WERI-Rb-1 (cell line): Measurements from ENCODE around the gene ASZ1.
"Not testable (repeated sequence)": the region's sequence is repeated elsewhere in the genome, so short reads cannot be mapped to it uniquely, and the experiment has no call there.

Experiments
- DNase-seq: peaks from one replicate; pipeline ENCODE4 v3.0.0-alpha.2; 2020
- H3K27ac ChIP-seq: fragments of 250-450 bp; sonication (Bioruptor Pico); 2 replicates; pipeline ENCODE4 v1.5.1; 2020; ENCODE audit warnings: mild to moderate bottlenecking, moderate library complexity
- H3K27me3 ChIP-seq: fragments of 250-450 bp; sonication (Bioruptor Pico); 2 replicates; pipeline ENCODE4 v1.5.1; 2021; ENCODE audit warnings: mild to moderate bottlenecking, low read depth, moderate library complexity; ENCODE audit not compliant: insufficient read depth, severe bottlenecking
- H3K36me3 ChIP-seq: fragments of 250-450 bp; sonication (Bioruptor Pico); 2 replicates; pipeline ENCODE4 v1.5.1; 2020; ENCODE audit warnings: mild to moderate bottlenecking, moderate library complexity
- H3K4me3 ChIP-seq: 2 replicates; pipeline ENCODE4 v1.5.1; 2011; ENCODE audit warnings: low read depth, mild to moderate bottlenecking, control low read depth, low read length
- H3K9me3 ChIP-seq: fragments of 250-450 bp; sonication (Bioruptor Pico); 2 replicates; pipeline ENCODE4 v1.5.1; 2021; ENCODE audit warnings: mild to moderate bottlenecking, moderate library complexity; ENCODE audit not compliant: severe bottlenecking
- TF ChIP-seq, protein P1 (sequence below): IDR thresholded peaks from 2 replicates; pipeline ENCODE4 v1.5.1; 2011; ENCODE audit warnings: low read depth, mild to moderate bottlenecking, control low read depth, inconsistent platforms, low read length

ASZ1 gene

GRCh38 chr7:117435475-117436043 lies 8.3 kb upstream of the ASZ1 start:
- no peaks in the 10 kb centered on the region for H3K9me3 ChIP-seq
- H3K27ac ChIP-seq: no peak overlapping the region
- no peaks in the 10 kb centered on the region for H3K36me3 ChIP-seq
- DNase-seq: no peak
- H3K4me3 ChIP-seq: no peak overlapping the region
- peaks cover 16% of the 10 kb centered on the region for H3K27me3 ChIP-seq
- TF ChIP-seq, protein P1, sequence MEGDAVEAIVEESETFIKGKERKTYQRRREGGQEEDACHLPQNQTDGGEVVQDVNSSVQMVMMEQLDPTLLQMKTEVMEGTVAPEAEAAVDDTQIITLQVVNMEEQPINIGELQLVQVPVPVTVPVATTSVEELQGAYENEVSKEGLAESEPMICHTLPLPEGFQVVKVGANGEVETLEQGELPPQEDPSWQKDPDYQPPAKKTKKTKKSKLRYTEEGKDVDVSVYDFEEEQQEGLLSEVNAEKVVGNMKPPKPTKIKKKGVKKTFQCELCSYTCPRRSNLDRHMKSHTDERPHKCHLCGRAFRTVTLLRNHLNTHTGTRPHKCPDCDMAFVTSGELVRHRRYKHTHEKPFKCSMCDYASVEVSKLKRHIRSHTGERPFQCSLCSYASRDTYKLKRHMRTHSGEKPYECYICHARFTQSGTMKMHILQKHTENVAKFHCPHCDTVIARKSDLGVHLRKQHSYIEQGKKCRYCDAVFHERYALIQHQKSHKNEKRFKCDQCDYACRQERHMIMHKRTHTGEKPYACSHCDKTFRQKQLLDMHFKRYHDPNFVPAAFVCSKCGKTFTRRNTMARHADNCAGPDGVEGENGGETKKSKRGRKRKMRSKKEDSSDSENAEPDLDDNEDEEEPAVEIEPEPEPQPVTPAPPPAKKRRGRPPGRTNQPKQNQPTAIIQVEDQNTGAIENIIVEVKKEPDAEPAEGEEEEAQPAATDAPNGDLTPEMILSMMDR: no peak

DNA sequence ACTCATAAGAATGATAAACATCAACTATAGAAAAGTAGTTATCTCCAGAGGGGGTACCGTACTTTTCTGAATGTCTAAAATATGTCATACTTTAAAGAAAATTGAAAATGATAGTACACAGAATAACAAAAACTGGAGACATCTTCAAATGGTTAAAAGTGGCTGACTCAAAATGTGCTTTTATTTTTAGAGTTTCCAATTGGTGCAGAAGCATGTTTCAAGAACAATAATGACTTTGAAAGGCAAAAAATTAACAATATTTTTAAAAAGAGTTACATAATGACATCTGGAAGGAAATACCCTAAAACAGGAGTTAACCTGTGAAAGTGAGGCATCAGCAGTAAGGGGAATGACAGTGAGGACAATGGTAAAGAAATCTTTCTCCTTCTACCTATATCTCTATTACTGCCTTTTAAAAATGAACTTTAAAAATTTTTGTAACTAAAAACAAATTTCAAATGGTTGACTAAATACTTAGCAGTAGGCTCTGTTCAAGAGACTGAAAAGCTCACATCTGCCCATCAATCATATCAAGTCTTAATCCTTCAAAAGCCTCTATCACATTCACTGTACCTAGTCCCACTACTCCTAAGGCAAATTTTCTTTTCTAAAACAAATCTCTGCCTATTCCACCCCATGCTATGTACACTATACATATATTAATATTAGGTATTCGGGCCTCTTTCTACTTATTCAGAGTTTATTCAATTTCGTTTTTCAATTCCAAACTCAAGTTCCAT lies 3.0 kb downstream of the ASZ1 start:
- no peak for DNase-seq
- TF ChIP-seq, protein P1: no peak
- H3K27me3 ChIP-seq: peaks cover 41% of the 10 kb centered on the region
- no peaks in the 10 kb centered on the region for H3K36me3 ChIP-seq
- no peaks in the 10 kb centered on the region for H3K9me3 ChIP-seq
- H3K4me3 ChIP-seq: no peak overlapping the region
- no peak overlapping the region for H3K27ac ChIP-seq

- not testable (repeated sequence) for H3K27ac ChIP-seq, H3K27me3 ChIP-seq, H3K9me3 ChIP-seq, H3K4me3 ChIP-seq, H3K36me3 ChIP-seq, DNase-seq
Observed at GRCh38 chr7:117414591-117414990, 12.7 kb downstream of the ASZ1 start.

- Histone ChIP-seq H3K36me3 (no peaks in the 10 kb centered on the region), H3K9me3 (no peaks in the 10 kb centered on the region), H3K4me3 (no peak overlapping the region), H3K27ac (no peak overlapping the region), H3K27me3 (peaks cover 10% of the 10 kb centered on the region)
- DNase-seq: no peak
- TF ChIP-seq, protein P1: no peak
Observed at GRCh38 chr7:117412946-117413559, 14.2 kb downstream of the ASZ1 start.

GRCh38 chr7:117412390-117412789 lies 14.9 kb downstream of the ASZ1 start:
- TF ChIP-seq, protein P1: no peak
- Histone ChIP-seq H3K36me3 (no peaks in the 10 kb centered on the region), H3K27me3 (peaks cover 6% of the 10 kb centered on the region), H3K4me3 (no peak overlapping the region), H3K27ac (no peak overlapping the region), H3K9me3 (no peaks in the 10 kb centered on the region)
- DNase-seq: no peak

GRCh38 chr7:117411539-117411938 lies 15.8 kb downstream of the ASZ1 start:
- TF ChIP-seq, protein P1: no peak
- Histone ChIP-seq H3K36me3 (no peaks in the 10 kb centered on the region), H3K4me3 (no peak overlapping the region), H3K27me3 (no peaks in the 10 kb centered on the region), H3K27ac (no peak overlapping the region), H3K9me3 (no peaks in the 10 kb centered on the region)
- DNase-seq: no peak
